Gastrocnemius medialis (tissue), 4 donors: ENCODE data around the gene HSPA14.

Experiments
- CTCF ChIP-seq, 5 experiments: fragments of 450-650 bp in 3 of 5; fragments of 200-600 bp in 2 of 5; sonication (generic) in 2 of 5; IDR thresholded peaks in 4 of 5; conservative IDR thresholded peaks in 1 of 5; 1 replicate in 4 of 5; 2 replicates in 1 of 5; pipeline ENCODE4 v1.5.1; 2016 to 2019; ENCODE audit warnings: antibody characterized with exemption in 5 of 5, mild to moderate bottlenecking in 3 of 5, moderate library complexity in 3 of 5
- POLR2A ChIP-seq, 2 donors: fragments of 450-650 bp; IDR thresholded peaks; one replicate each; pipeline ENCODE4 v1.6.1; 2017; ENCODE audit warnings: antibody characterized with exemption in 2 of 2, mild to moderate bottlenecking in 2 of 2, moderate library complexity in 2 of 2

- TF ChIP-seq CTCF (IDR thresholded peaks at IDR 0.05 in 4 of 5, conservative IDR thresholded peaks at IDR 0.05 in 1 of 5) (no peak), POLR2A (IDR thresholded peaks at IDR 0.05) (no peak)
Observed at GRCh38 chr10:14806318-14806717, 31.8 kb upstream of the HSPA14 start.
